GM12892 (cell line): Measurements from ENCODE around the gene NSMCE1.

Source experiments
- POLR2A ChIP-seq: IDR thresholded peaks from 2 replicates; pipeline ENCODE4 v1.6.1; 2011; ENCODE audit warnings: low read depth, low read length, control low read depth
- POLR2AphosphoS5 ChIP-seq: IDR thresholded peaks from 2 replicates; pipeline ENCODE4 v1.6.1; 2011; ENCODE audit warnings: low read depth, low read length, control low read depth

DNA sequence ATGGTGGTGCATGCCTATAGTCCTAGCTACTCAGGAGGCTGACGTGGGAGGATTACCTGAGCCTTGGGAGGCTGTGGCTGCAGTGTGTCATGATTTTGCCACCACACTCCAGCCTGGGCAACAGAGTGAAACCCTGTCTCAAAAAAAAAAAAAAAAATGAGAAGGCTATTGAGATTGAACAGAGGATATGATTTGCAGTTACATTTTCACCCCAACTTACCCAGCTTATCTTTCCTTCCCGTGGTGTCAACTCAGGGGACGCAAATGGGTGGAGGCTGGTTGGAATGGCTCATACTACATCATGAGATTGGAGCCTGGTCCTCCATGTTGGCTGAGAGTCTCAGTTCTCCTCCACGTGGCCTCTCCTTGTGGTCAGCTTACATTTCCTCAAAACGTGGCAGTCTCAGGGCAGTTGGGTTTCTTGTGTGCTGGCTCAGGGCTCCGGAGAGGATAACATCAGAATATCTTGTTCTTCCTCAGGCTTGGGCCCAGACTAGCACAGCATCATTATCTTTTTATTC, 17.2 kb upstream of the NSMCE1 start:
- TF ChIP-seq POLR2A (no peak), POLR2AphosphoS5 (no peak)
